ENCODE results near the gene ADGRL3.

DNA sequence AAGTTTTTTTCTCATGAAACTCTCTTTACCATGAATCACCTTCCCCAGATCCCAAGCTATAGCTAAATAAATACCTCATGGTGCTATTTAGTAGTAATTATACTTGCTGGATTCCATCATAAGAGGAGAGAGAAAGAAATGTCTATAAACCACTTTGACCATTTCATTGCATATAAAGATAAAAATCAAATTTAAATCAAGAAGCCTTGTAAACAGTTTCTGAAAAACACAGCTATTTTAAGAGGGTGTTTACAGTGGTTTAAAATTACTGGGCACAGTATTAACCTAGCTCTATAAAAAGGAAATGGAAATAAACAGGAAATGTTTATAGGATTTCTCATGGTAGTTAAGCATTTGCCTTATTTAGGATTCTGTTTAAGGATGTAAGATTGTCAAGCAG, 637.9 kb downstream of the ADGRL3 start:
- TF ChIP-seq, protein P1, sequence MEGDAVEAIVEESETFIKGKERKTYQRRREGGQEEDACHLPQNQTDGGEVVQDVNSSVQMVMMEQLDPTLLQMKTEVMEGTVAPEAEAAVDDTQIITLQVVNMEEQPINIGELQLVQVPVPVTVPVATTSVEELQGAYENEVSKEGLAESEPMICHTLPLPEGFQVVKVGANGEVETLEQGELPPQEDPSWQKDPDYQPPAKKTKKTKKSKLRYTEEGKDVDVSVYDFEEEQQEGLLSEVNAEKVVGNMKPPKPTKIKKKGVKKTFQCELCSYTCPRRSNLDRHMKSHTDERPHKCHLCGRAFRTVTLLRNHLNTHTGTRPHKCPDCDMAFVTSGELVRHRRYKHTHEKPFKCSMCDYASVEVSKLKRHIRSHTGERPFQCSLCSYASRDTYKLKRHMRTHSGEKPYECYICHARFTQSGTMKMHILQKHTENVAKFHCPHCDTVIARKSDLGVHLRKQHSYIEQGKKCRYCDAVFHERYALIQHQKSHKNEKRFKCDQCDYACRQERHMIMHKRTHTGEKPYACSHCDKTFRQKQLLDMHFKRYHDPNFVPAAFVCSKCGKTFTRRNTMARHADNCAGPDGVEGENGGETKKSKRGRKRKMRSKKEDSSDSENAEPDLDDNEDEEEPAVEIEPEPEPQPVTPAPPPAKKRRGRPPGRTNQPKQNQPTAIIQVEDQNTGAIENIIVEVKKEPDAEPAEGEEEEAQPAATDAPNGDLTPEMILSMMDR (IDR thresholded peaks at IDR 0.05) = no peak
- TF ChIP-seq POLR2A (IDR thresholded peaks at IDR 0.05) = no peak

Data from adrenal gland (tissue), 5 donors.